Spleen (tissue), 7 donors: ENCODE results near the gene MRPL36.

Experiments used
- POLR2A ChIP-seq, 3 donors: fragments of 450-650 bp; IDR thresholded peaks; one replicate each; pipeline ENCODE4 v1.5.1; 2017; ENCODE audit warnings: antibody characterized with exemption in 3 of 3, mild to moderate bottlenecking in 1 of 3
- POLR2AphosphoS5 ChIP-seq, 3 donors: sonication (generic); formaldehyde crosslinking; IDR thresholded peaks; one replicate each; pipeline ENCODE4 v1.5.1; 2017; ENCODE audit warnings: antibody characterized with exemption in 3 of 3
- TF ChIP-seq, protein P1 (sequence below), 11 experiments: fragments of 200-600 bp in 7 of 11; fragments of 450-650 bp in 4 of 11; sonication (generic) in 4 of 11; IDR thresholded peaks in 8 of 11; conservative IDR thresholded peaks in 3 of 11; 1 replicate in 7 of 11; 2 replicates in 4 of 11; pipeline versions ENCODE4 v1.4.0 to v1.8.0; 2016 to 2021; ENCODE audit warnings: antibody characterized with exemption in 11 of 11, inconsistent platforms in 4 of 11, mild to moderate bottlenecking in 1 of 11
- donor health status: DM: no; HTN: no; CAD: no; lungs with moderate emphysema.
- donor health status: DM: no; HTN: no; CAD: no.
- donor health status: DM: no; HTN: no; CAD: no.

DNA sequence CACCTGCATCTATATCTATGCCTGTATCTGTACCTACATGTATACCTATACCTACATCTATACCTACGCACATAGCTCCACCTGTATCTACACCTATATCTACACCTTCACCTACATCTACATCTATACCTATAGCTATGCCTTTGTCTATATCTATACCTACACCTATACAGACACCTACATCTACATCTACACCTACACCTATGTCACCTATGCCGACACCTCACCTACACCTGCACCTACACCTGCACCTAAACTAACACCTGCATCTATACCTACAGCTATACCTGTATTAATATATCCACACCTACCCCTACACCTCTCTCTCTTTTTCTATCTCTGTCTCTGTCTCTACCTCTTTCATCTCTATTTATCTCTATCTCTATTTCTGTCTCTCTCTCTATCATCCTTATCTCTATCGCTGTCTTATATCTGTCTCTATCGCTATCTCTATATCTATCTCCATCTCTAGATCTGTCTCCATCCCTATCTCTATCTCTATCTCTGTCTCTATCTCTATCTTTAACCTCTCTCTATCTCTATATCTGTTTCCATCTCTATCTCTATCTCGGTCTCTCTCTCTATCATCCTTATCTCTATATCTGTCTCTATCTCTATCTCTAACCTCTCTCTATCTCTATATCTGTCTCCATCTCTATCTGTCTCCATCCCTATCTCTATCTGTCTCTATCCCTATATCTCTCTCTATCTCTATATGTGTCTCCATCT is 45.2 kb upstream of the MRPL36 start:
- TF ChIP-seq, protein P1, sequence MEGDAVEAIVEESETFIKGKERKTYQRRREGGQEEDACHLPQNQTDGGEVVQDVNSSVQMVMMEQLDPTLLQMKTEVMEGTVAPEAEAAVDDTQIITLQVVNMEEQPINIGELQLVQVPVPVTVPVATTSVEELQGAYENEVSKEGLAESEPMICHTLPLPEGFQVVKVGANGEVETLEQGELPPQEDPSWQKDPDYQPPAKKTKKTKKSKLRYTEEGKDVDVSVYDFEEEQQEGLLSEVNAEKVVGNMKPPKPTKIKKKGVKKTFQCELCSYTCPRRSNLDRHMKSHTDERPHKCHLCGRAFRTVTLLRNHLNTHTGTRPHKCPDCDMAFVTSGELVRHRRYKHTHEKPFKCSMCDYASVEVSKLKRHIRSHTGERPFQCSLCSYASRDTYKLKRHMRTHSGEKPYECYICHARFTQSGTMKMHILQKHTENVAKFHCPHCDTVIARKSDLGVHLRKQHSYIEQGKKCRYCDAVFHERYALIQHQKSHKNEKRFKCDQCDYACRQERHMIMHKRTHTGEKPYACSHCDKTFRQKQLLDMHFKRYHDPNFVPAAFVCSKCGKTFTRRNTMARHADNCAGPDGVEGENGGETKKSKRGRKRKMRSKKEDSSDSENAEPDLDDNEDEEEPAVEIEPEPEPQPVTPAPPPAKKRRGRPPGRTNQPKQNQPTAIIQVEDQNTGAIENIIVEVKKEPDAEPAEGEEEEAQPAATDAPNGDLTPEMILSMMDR (IDR thresholded peaks at IDR 0.05 in 8 of 11, conservative IDR thresholded peaks at IDR 0.05 in 3 of 11): no peak
- no peak for TF ChIP-seq POLR2A (IDR thresholded peaks at IDR 0.05)
- TF ChIP-seq POLR2AphosphoS5 (IDR thresholded peaks at IDR 0.05): no peak
